PFSK-1 (cell line): ENCODE data around the gene STPG2.

Experiments
- FOXP2 ChIP-seq: optimal IDR thresholded peaks from 2 replicates; pipeline ENCODE3; 2011; ENCODE audit warnings: borderline replicate concordance, control low read depth, inconsistent platforms; ENCODE audit not compliant: insufficient read depth; ENCODE audit errors: extremely low read length, extremely low read depth
- POLR2AphosphoS5 ChIP-seq: IDR thresholded peaks from 2 replicates; pipeline ENCODE4 v1.6.1; 2012; ENCODE audit warnings: low read depth, mild to moderate bottlenecking, control low read depth, low read length, moderate library complexity
- SIN3A ChIP-seq: IDR thresholded peaks from 2 replicates; pipeline ENCODE4 v1.6.1; 2012; ENCODE audit warnings: mild to moderate bottlenecking, low read length, moderate library complexity, borderline replicate concordance; ENCODE audit not compliant: insufficient read depth
- TAF1 ChIP-seq: IDR thresholded peaks from 2 replicates; pipeline ENCODE4 v1.6.1; 2012; ENCODE audit warnings: low read length, control low read depth, borderline replicate concordance; ENCODE audit not compliant: insufficient read depth
- TF ChIP-seq, protein P1 (sequence below), 2 experiments: IDR thresholded peaks; 2 replicates each; pipeline versions ENCODE4 v1.6.1 to v1.8.0; 2011 to 2012; ENCODE audit warnings: low read depth in 2 of 2, low read length in 2 of 2, control low read depth in 1 of 2, inconsistent platforms in 1 of 2, mild to moderate bottlenecking in 1 of 2, moderate library complexity in 1 of 2; ENCODE audit not compliant: insufficient read depth in 1 of 2

DNA sequence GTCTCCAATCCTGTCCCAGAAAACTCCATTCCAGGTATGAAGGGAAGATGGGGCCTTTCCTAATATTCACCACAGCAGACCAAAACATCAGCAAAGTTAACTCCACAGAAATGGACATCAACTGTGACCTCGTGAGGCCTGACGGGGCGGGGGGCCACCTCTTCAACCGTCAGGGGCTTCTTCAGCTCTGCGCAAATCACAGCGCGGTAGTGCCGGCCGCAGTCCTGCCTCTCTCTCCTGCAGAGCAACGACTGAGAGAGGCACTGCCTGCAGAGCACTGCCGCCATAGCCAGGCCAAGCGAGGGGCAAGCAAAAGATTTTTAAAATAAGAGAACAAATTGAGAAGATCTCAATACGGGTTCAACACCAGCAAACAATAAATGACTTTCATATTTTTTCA lies 226.2 kb downstream of the STPG2 start:
- no peak for TF ChIP-seq POLR2AphosphoS5
- TF ChIP-seq, protein P1, sequence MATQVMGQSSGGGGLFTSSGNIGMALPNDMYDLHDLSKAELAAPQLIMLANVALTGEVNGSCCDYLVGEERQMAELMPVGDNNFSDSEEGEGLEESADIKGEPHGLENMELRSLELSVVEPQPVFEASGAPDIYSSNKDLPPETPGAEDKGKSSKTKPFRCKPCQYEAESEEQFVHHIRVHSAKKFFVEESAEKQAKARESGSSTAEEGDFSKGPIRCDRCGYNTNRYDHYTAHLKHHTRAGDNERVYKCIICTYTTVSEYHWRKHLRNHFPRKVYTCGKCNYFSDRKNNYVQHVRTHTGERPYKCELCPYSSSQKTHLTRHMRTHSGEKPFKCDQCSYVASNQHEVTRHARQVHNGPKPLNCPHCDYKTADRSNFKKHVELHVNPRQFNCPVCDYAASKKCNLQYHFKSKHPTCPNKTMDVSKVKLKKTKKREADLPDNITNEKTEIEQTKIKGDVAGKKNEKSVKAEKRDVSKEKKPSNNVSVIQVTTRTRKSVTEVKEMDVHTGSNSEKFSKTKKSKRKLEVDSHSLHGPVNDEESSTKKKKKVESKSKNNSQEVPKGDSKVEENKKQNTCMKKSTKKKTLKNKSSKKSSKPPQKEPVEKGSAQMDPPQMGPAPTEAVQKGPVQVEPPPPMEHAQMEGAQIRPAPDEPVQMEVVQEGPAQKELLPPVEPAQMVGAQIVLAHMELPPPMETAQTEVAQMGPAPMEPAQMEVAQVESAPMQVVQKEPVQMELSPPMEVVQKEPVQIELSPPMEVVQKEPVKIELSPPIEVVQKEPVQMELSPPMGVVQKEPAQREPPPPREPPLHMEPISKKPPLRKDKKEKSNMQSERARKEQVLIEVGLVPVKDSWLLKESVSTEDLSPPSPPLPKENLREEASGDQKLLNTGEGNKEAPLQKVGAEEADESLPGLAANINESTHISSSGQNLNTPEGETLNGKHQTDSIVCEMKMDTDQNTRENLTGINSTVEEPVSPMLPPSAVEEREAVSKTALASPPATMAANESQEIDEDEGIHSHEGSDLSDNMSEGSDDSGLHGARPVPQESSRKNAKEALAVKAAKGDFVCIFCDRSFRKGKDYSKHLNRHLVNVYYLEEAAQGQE (IDR thresholded peaks at IDR 0.05; ENCODE audit: insufficient read depth in 1 of 2, low read depth in 2 of 2, low read length in 2 of 2) = no peak
- TF ChIP-seq TAF1 = no peak
- no peak for TF ChIP-seq SIN3A
- no peak for TF ChIP-seq FOXP2
